Glutamatergic neuron (in vitro differentiated cells): ENCODE data around the gene YIPF4. TPM values are rescaled to one million over a fixed set of nuclear protein-coding genes. Genes with fewer than 3 reads are reported as not detected.

Experiments used
- total RNA-seq: library from RNA; stranded (reverse); fragmentation: NEBNext Ultra II Directional; extraction: Animal tissue kit (Norgen Biotek cat#: 25700); gene quantifications from one replicate; pipeline ENCODE4 v1.2.1, GENCODE V29; 2021; ENCODE audit not compliant: unreplicated experiment

YIPF4 gene
- total RNA-seq, 1 donor from 2014 or later = 50.2 TPM

Other genes with a start within 250 kb of the YIPF4 start
- 67.5 TPM for gene DPY30, start 238.1 kb upstream of the YIPF4 start, total RNA-seq
- gene SPAST, start 214.3 kb upstream of the YIPF4 start, total RNA-seq = 44.5 TPM
- 22.2 TPM for gene SLC30A6, start 112.0 kb upstream of the YIPF4 start, total RNA-seq
- gene NLRC4, start 13.0 kb upstream of the YIPF4 start, total RNA-seq = not detected
- 124 TPM for gene BIRC6, start 79.1 kb downstream of the YIPF4 start, total RNA-seq